H9 (cell line): ENCODE measurements around the gene AWAT2. TPM values are rescaled to one million over a fixed set of nuclear protein-coding genes. Genes with fewer than 3 reads are reported as not detected.

Experiments used
- DNase-seq: peaks from one replicate; pipeline ENCODE4 v3.0.0-alpha.2; 2017
- H2AFZ ChIP-seq: one replicate; pipeline ENCODE4 v1.6.1; 2013; ENCODE audit warnings: mild to moderate bottlenecking, low read length, control low read depth, moderate library complexity
- H2AK5ac ChIP-seq: 2 replicates; pipeline ENCODE4 v1.6.1; 2013; ENCODE audit warnings: low read length, control low read depth, mixed read lengths; ENCODE audit not compliant: insufficient read length
- H2BK120ac ChIP-seq: one replicate; pipeline ENCODE4 v1.6.1; 2013; ENCODE audit warnings: low read depth, mild to moderate bottlenecking, low read length, control low read depth, inconsistent platforms; ENCODE audit not compliant: poor library complexity, severe bottlenecking
- H2BK12ac ChIP-seq: 2 replicates; pipeline ENCODE4 v1.6.1; 2013; ENCODE audit warnings: low read length, control low read depth, mixed read lengths, low read depth; ENCODE audit not compliant: insufficient read length
- H2BK15ac ChIP-seq: 2 replicates; pipeline ENCODE4 v1.6.1; 2013; ENCODE audit warnings: low read depth, low read length, control low read depth
- H2BK20ac ChIP-seq: one replicate; pipeline ENCODE4 v1.6.1; 2013; ENCODE audit warnings: low read depth, mild to moderate bottlenecking, low read length, control low read depth, inconsistent platforms; ENCODE audit not compliant: poor library complexity, severe bottlenecking
- H2BK5ac ChIP-seq: 2 replicates; pipeline ENCODE4 v1.6.1; 2013; ENCODE audit warnings: low read length, control low read depth, mixed read lengths; ENCODE audit not compliant: insufficient read length
- H3K14ac ChIP-seq: 2 replicates; pipeline ENCODE4 v1.6.1; 2013; ENCODE audit warnings: low read length, control low read depth; ENCODE audit not compliant: insufficient read depth
- H3K18ac ChIP-seq: 2 replicates; pipeline ENCODE4 v1.6.1; 2013; ENCODE audit warnings: low read depth, mild to moderate bottlenecking, mixed read lengths, low read length, control low read depth; ENCODE audit not compliant: insufficient read length
- H3K23ac ChIP-seq: 2 replicates; pipeline ENCODE4 v1.6.1; 2013; ENCODE audit warnings: low read length, control low read depth, mixed read lengths, low read depth; ENCODE audit not compliant: insufficient read length
- H3K23me2 ChIP-seq: 2 replicates; pipeline ENCODE4 v1.6.1; 2013; ENCODE audit warnings: low read depth, mild to moderate bottlenecking, mixed read lengths, low read length, control low read depth; ENCODE audit not compliant: insufficient read length, poor library complexity, severe bottlenecking
- H3K27ac ChIP-seq: 2 replicates; pipeline ENCODE4 v1.5.1; 2013; ENCODE audit warnings: low read length, control low read depth, mixed read lengths, low read depth; ENCODE audit not compliant: insufficient read length
- H3K27me3 ChIP-seq: 2 replicates; pipeline ENCODE4 v1.6.1; 2013; ENCODE audit warnings: low read length, control low read depth, inconsistent platforms; ENCODE audit not compliant: insufficient read depth
- H3K4ac ChIP-seq: 2 replicates; pipeline ENCODE4 v1.6.1; 2013; ENCODE audit warnings: low read depth, mild to moderate bottlenecking, control low read depth, inconsistent platforms, low read length, moderate library complexity
- H3K4me1 ChIP-seq: 2 replicates; pipeline ENCODE4 v1.6.1; 2013; ENCODE audit warnings: low read length, control low read depth, inconsistent platforms; ENCODE audit not compliant: insufficient read depth
- H3K4me2 ChIP-seq: 2 replicates; pipeline ENCODE4 v1.6.1; 2013; ENCODE audit warnings: low read length, control low read depth, mixed read lengths; ENCODE audit not compliant: insufficient read length, insufficient read depth
- H3K56ac ChIP-seq: 2 replicates; pipeline ENCODE4 v1.6.1; 2013; ENCODE audit warnings: low read depth, mild to moderate bottlenecking, mixed read lengths, low read length, control low read depth; ENCODE audit not compliant: insufficient read length
- H3K79me1 ChIP-seq: 2 replicates; pipeline ENCODE4 v1.6.1; 2013; ENCODE audit warnings: low read depth, mild to moderate bottlenecking, moderate library complexity, low read length, control low read depth, inconsistent platforms; ENCODE audit not compliant: insufficient read depth, poor library complexity, severe bottlenecking
- H3K79me2 ChIP-seq: 2 replicates; pipeline ENCODE4 v1.6.1; 2013; ENCODE audit warnings: low read length, control low read depth, inconsistent platforms; ENCODE audit not compliant: insufficient read depth
- H3K9ac ChIP-seq: 2 replicates; pipeline ENCODE4 v1.6.1; 2013; ENCODE audit warnings: low read length, control low read depth, mixed read lengths; ENCODE audit not compliant: insufficient read length; ENCODE audit errors: extremely low read depth
- H3K9me3 ChIP-seq: one replicate; pipeline ENCODE4 v1.6.1; 2013; ENCODE audit warnings: low read depth, low read length, inconsistent platforms; ENCODE audit not compliant: control insufficient read depth
- H3T11ph ChIP-seq: one replicate; pipeline ENCODE4 v1.6.1; 2013; ENCODE audit warnings: mild to moderate bottlenecking, low read length, control low read depth, inconsistent platforms
- H4K20me1 ChIP-seq: one replicate; pipeline ENCODE4 v1.6.1; 2013; ENCODE audit not compliant: control insufficient read depth, insufficient read length, insufficient read depth
- H4K5ac ChIP-seq: 2 replicates; pipeline ENCODE4 v1.6.1; 2013; ENCODE audit warnings: low read depth, mild to moderate bottlenecking, mixed read lengths, low read length, control low read depth; ENCODE audit not compliant: insufficient read length
- H4K8ac ChIP-seq: replicated peaks from 2 replicates; pipeline ENCODE4 v1.6.1; 2013; ENCODE audit warnings: low read length, control low read depth, mixed read lengths, low read depth; ENCODE audit not compliant: insufficient read length
- H4K91ac ChIP-seq: 2 replicates; pipeline ENCODE4 v1.6.1; 2013; ENCODE audit warnings: low read depth, mild to moderate bottlenecking, moderate library complexity, mixed read lengths, low read length, control low read depth; ENCODE audit not compliant: insufficient read length
- H3K27ac Mint-ChIP-seq, 3 experiments: 2 replicates in 2 of 3; 3 replicates in 1 of 3; pipeline ENCODE4 v1.8.0; 2020 to 2021; ENCODE audit warnings: mixed read lengths in 3 of 3, mild to moderate bottlenecking in 1 of 3, moderate library complexity in 1 of 3
- H3K27me3 Mint-ChIP-seq: 2 replicates; pipeline ENCODE4 v1.8.0; 2021; ENCODE audit warnings: low read depth, mild to moderate bottlenecking, moderate library complexity, mixed read lengths
- H3K36me3 Mint-ChIP-seq, 3 experiments: 2 replicates in 2 of 3; 3 replicates in 1 of 3; pipeline ENCODE4 v1.8.0; 2020 to 2021; ENCODE audit warnings: low read depth in 3 of 3, mixed read lengths in 3 of 3; ENCODE audit not compliant: insufficient read depth in 1 of 3
- H3K4me1 Mint-ChIP-seq, 2 experiments: 2 replicates each; pipeline ENCODE4 v1.8.0; 2020; ENCODE audit warnings: mixed read lengths in 2 of 2
- H3K4me3 Mint-ChIP-seq, 2 experiments: 2 replicates in 1 of 2; 3 replicates in 1 of 2; pipeline ENCODE4 v1.8.0; 2020 to 2021; ENCODE audit warnings: mild to moderate bottlenecking in 2 of 2, mixed read lengths in 2 of 2, moderate library complexity in 1 of 2
- H3K9me3 Mint-ChIP-seq, 2 experiments: 2 replicates in 1 of 2; 3 replicates in 1 of 2; pipeline ENCODE4 v1.8.0; 2020; ENCODE audit warnings: mild to moderate bottlenecking in 2 of 2, mixed read lengths in 2 of 2, moderate library complexity in 1 of 2
- total RNA-seq: library from RNA; stranded (reverse); gene quantifications from 2 replicates; pipeline ENCODE4 v1.2.1, GENCODE V29; 2021
- TF ChIP-seq, protein P1 (sequence below): fragments of 200-600 bp; sonication (generic); conservative IDR thresholded peaks from 3 replicates; pipeline ENCODE4 v1.8.0; 2021; ENCODE audit warnings: antibody characterized with exemption, mild to moderate bottlenecking

The AWAT2 gene
- total RNA-seq, 1 experiment from 2014 or later = not detected

DNA sequence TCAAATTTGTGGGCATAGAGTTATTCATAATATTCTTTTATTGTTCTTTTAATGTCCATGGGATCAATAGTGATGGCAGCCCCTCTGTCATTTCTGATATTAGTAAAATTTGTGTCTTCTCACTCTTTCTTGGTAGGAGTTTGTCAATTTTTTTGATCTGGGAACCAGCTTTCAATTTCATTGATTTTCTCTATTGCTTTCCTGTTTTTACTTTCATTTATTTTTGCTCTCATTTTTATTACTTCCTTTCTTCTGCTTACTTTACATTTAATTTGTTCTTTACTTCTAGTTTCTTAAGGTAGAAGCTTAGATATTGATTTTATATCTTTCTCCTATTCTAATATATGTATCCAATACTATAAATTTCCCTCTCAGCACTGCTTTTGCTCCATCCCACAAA, 40.7 kb downstream of the AWAT2 start:
- no peak overlapping the region for H3K14ac ChIP-seq
- no peak overlapping the region for H3K9ac ChIP-seq
- no peaks in the 10 kb centered on the region for H3K79me1 ChIP-seq
- TF ChIP-seq, protein P1, sequence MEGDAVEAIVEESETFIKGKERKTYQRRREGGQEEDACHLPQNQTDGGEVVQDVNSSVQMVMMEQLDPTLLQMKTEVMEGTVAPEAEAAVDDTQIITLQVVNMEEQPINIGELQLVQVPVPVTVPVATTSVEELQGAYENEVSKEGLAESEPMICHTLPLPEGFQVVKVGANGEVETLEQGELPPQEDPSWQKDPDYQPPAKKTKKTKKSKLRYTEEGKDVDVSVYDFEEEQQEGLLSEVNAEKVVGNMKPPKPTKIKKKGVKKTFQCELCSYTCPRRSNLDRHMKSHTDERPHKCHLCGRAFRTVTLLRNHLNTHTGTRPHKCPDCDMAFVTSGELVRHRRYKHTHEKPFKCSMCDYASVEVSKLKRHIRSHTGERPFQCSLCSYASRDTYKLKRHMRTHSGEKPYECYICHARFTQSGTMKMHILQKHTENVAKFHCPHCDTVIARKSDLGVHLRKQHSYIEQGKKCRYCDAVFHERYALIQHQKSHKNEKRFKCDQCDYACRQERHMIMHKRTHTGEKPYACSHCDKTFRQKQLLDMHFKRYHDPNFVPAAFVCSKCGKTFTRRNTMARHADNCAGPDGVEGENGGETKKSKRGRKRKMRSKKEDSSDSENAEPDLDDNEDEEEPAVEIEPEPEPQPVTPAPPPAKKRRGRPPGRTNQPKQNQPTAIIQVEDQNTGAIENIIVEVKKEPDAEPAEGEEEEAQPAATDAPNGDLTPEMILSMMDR = no peak
- no peak overlapping the region for H2BK12ac ChIP-seq
- no peak overlapping the region for H4K91ac ChIP-seq
- H2AK5ac ChIP-seq = no peak overlapping the region
- DNase-seq = no peak
- H4K8ac ChIP-seq = no peak overlapping the region
- H2BK120ac ChIP-seq = no peak overlapping the region
- Mint-ChIP-seq H3K27ac (no peak overlapping the region), H3K4me1 (peaks cover 0 to 6% of the 10 kb centered on the region in 2 experiments; a peak in 1 of 4 replicates), H3K27me3 (no peaks in the 10 kb centered on the region), H3K4me3 (no peak overlapping the region), H3K36me3 (peaks cover 0 to 3% (median 0%) of the 10 kb centered on the region in 3 experiments; a peak in 4 of 7 replicates), H3K9me3 (peaks cover 62 to 71% of the 10 kb centered on the region in 2 experiments)
- no peaks in the 10 kb centered on the region for H3K23me2 ChIP-seq
- no peak overlapping the region for H3T11ph ChIP-seq
- no peak overlapping the region for H3K56ac ChIP-seq
- no peak overlapping the region for H2BK5ac ChIP-seq
- H4K5ac ChIP-seq = no peak overlapping the region
- H3K9me3 ChIP-seq = peaks cover 7% of the 10 kb centered on the region
- no peak overlapping the region for H3K23ac ChIP-seq
- no peak overlapping the region for H3K18ac ChIP-seq
- no peak overlapping the region for H3K4me2 ChIP-seq
- H3K4ac ChIP-seq = no peak overlapping the region
- H2BK15ac ChIP-seq = no peak overlapping the region
- no peak overlapping the region for H2AFZ ChIP-seq
- H3K4me1 ChIP-seq = no peaks in the 10 kb centered on the region; the same call in 1 of the 2 replicates
- H3K27me3 ChIP-seq = no peaks in the 10 kb centered on the region
- H4K20me1 ChIP-seq = no peaks in the 10 kb centered on the region
- H3K79me2 ChIP-seq = no peaks in the 10 kb centered on the region
- no peak overlapping the region for H3K27ac ChIP-seq
- H2BK20ac ChIP-seq = no peak overlapping the region
